Mucosa of gallbladder (tissue), 1 donor: Measurements from ENCODE around the gene KLHDC10. TPM values are rescaled to one million over a fixed set of nuclear protein-coding genes. Genes with fewer than 3 reads are reported as not detected.
"Not testable (repeated sequence)": the region's sequence is repeated elsewhere in the genome, so short reads cannot be mapped to it uniquely, and the experiment has no call there.

Experiments used
- DNase-seq: peaks from one replicate; pipeline ENCODE4 v3.0.0-alpha.2; 2020; ENCODE audit warnings: low spot score
- total RNA-seq: library from RNA; stranded (reverse); gene quantifications from one replicate; pipeline ENCODE4 v1.2.1, GENCODE V29; 2021
- donor health status: DM: no; HTN: no; CAD: no.

The KLHDC10 gene
- total RNA-seq, 1 donor from 2014 or later: 36.3 TPM

GRCh38 chr7:130071701-130072622, 1.6 kb downstream of the KLHDC10 start:
- peak; percentile 64 for DNase-seq

- DNase-seq: no peak
Measured at GRCh38 chr7:130079846-130080394, 9.6 kb downstream of the KLHDC10 start.

- not testable (repeated sequence) for DNase-seq
Measured at GRCh38 chr7:130083497-130083896, 13.2 kb downstream of the KLHDC10 start.

GRCh38 chr7:130084037-130084875, 13.9 kb downstream of the KLHDC10 start:
- no peak for DNase-seq

GRCh38 chr7:130085235-130085634, 14.9 kb downstream of the KLHDC10 start:
- DNase-seq: not testable (repeated sequence)

- DNase-seq: no peak
Measured at GRCh38 chr7:130086938-130087337, 16.6 kb downstream of the KLHDC10 start.

GRCh38 chr7:130087364-130087763, 17.0 kb downstream of the KLHDC10 start:
- DNase-seq: no peak

- DNase-seq: no peak
Measured at GRCh38 chr7:130090745-130091532, 20.6 kb downstream of the KLHDC10 start.

GRCh38 chr7:130091999-130092398, 21.7 kb downstream of the KLHDC10 start:
- DNase-seq: no peak

GRCh38 chr7:130092598-130092997, 22.3 kb downstream of the KLHDC10 start:
- DNase-seq: no peak

GRCh38 chr7:130095812-130096211, 25.5 kb downstream of the KLHDC10 start:
- no peak for DNase-seq

- DNase-seq: no peak
Measured at GRCh38 chr7:130096243-130096827, 26.0 kb downstream of the KLHDC10 start.

- no peak for DNase-seq
Measured at GRCh38 chr7:130099331-130099730, 29.0 kb downstream of the KLHDC10 start.

- no peak for DNase-seq
Measured at GRCh38 chr7:130102588-130102987, 32.3 kb downstream of the KLHDC10 start.

GRCh38 chr7:130107949-130108674, 37.8 kb downstream of the KLHDC10 start:
- DNase-seq: no peak

GRCh38 chr7:130108809-130109208, 38.5 kb downstream of the KLHDC10 start:
- no peak for DNase-seq

- no peak for DNase-seq
Measured at GRCh38 chr7:130112093-130112492, 41.8 kb downstream of the KLHDC10 start.

- no peak for DNase-seq
Measured at GRCh38 chr7:130112662-130113425, 42.5 kb downstream of the KLHDC10 start.

GRCh38 chr7:130113426-130113805, 43.1 kb downstream of the KLHDC10 start:
- not testable (repeated sequence) for DNase-seq

GRCh38 chr7:130113887-130114286, 43.6 kb downstream of the KLHDC10 start:
- DNase-seq: no peak
